HG02840 (cell line): ENCODE measurements around the gene AFAP1L2.

Experiments
- ATAC-seq: cut with Tn5 transposase; IDR thresholded peaks from one replicate; pipeline ENCODE4 v1.9.1; 2021; ENCODE audit warnings: mild to moderate bottlenecking, moderate library complexity, moderate number of reproducible peaks; ENCODE audit not compliant: unreplicated experiment, low FRiP score

The AFAP1L2 gene

DNA sequence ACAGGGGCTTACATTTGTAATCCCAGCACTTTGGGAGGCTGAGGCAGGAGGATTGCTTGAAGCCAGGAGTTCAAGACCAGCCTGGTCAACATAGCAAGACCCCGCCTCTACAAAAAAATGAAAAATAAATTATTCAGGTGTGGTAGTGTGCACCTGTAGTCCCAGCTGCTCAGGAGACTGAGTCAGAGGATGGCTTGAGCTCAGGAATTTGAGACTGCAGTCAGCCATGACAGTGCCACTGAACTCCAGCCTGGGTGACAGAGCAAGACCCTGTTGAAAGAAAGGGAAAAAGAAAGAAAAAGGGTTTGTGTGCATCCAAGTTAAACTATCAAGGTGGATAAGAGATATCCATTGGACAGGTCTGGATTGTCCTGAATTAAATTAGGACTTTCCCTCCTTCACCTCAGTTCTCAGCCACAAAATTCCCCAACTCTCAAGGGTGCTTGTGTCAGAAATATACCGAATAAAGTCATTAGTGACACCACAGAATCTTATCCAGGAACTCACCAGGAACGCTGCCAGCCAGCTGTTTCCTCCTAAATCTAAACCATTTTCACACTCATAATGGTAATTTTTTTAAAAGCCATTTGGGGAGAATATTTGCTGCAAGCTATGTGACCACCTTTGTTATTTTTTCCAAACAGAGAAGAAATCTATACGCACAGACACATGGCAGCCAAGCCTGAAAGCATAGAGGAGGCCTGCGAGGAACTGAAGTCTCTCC lies 12.0 kb downstream of the AFAP1L2 start:
- ATAC-seq, result no peak

DNA sequence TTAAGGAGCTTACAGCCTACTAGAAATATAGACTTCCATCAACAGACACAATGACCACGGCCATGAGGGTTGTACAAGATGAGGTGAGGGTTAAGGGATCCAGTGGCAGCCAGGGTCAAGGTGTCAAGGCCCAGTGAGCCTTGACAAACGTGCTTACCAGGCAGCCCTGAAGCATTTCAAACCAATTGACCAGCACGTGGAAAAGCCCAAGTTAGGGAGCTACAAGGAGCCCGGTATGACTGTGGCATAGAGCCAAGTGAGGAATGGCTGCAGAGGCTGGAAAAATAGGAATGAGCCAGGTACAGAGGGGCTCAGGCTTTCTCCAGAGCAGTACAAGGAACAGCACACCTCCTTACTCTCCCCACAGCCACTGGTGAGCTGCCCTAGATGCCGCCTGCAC lies 12.7 kb downstream of the AFAP1L2 start:
- no peak for ATAC-seq

DNA sequence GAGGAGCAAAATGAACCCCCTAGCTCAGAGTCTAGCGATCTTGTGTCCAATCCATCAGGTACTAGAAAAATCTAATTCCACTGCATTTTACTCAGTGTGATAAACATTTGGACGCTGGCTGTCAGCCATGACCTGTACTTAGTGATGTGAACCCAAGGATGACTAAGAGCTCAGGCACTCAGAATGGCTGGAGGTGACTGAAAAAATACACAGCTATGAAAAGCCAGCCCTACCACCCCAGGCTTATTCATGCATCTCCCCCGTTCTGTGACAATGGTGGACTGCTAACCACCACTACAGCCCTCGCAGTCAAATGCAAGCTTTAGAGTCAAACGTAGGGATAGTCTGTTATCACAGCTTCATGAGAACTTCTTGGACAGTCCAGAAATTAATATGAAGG lies 14.9 kb downstream of the AFAP1L2 start:
- ATAC-seq, result no peak

DNA sequence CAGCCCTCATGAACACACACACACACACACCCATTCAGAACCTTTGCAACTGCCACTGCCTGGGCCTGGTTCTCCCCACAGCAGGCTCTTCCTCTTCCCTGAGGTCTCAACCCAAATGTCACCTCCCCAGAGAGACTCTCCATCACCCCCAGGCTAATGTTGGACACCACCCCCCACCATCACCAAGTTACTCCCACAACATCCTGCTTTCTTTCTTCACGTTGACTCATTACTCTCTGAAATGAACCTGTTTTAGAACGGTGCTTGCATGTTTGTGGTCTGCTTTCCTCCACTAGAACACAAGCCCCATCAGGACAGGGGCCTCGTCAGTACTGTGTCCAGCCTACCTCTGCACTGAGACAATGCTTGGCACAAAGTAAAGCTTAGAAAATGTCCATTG lies 16.0 kb downstream of the AFAP1L2 start:
- ATAC-seq, result no peak

DNA sequence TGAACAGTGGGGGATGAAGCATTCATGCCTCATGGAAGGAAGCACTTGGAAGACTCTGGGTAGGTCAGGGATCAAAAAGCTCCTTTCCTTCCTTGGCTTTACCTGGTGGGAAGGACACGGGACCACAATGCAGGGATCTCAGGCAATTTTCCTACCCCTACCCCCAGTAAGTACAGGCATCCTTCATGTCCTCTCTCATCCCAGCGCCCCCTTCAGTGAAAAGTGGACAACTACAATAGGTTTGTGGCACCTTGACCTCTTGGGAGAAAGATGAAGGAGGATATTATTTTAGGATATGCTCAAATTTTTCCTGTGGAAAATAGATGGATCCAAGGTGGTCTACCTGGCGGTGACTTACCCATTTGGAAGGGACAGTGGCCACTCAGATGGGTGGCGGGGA lies 16.5 kb downstream of the AFAP1L2 start:
- ATAC-seq, result no peak

DNA sequence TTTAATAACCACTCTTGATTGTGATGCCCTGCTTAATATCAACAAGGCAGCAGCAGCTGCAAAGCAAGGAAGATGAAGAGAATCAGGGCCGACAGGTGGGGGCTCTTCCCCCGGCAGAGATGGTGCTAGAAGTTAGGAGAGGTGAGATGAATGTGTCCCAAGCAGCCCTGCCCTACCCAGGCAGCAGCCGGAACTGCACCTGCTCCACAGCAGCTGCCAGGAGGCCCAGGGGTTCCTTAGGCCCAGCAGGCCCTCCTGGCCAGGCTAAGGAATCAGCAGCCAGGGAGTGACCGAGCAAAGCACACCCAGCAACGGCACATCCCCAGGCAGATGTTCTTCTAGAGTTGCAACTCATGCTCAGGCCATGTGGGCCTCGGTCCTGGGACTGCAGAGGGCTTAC lies 17.9 kb downstream of the AFAP1L2 start:
- no peak for ATAC-seq

DNA sequence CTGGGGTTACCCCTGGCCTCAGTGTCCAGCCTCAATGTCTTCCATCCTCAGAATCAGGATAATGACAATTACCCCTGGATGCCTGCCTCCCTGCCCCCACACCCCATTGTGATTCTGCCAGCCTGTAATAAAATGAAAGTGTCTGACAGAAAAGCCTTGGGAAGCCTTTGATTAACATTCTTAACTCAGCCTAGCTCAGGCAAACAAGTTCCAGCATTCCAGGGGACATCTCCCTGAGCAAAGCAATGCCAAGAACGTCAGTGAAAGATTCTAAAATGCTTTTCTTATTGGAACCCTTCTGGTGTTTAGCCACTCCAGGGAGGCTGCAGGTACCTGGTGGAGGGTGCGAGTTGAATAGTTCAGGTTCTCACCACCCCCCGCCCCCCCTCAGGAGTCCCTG lies 18.7 kb downstream of the AFAP1L2 start:
- no peak for ATAC-seq

DNA sequence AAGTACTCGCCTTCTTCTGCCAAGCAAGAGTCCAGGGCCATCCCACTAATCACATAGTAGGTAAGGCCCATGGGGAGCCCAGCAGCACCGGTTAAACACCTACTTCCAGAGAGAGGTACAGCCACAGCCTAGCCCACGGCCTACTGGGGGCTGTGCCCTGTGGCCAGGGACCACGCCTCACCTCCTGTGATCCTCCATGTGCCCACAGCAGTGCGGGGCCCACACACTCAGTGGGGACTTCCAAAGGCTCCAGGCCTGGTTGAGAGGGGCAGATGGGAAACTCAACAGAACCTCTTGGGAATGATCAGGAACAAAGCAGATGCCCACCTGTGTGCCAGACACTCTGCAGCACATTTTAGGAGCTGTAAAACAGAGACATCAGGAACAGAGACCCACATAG lies 19.7 kb downstream of the AFAP1L2 start:
- no peak for ATAC-seq

DNA sequence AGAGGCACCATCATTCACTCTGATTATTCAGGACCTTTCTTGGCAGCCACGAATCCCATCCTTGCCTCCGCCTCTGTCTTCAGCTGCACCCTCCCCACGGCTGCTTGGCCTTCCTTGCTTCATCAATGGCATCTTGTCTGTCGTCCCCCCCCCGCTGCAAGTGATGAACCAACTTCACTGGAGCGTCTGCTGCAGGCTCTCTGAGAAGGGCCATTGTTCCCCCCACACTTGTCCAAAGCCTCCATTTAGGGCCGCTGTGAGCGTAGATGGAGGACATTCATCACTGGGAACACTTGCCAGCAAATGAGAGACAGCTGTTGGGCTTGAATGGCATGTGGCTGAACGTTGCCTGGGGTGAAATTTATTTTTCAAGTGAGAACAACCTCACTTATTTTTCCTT lies 20.1 kb downstream of the AFAP1L2 start:
- ATAC-seq, result no peak

DNA sequence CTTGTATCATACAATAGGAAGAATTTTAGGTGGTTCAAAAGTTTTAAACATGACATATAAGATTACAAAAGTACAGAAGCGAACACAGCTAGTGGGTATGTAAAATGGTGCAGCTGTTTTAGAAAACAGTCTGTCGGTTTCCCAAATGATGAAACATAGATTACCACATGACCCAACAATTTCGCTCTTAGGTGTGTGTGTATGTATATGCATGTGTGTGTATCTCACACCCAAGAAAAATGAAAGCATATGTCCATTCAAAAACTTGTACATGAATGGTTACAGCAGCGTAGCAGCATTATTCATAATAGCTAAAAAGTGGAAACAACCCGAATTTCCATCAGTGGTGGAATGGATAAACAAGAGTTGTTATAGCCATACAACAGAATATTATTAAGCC lies 23.5 kb downstream of the AFAP1L2 start:
- no peak for ATAC-seq

DNA sequence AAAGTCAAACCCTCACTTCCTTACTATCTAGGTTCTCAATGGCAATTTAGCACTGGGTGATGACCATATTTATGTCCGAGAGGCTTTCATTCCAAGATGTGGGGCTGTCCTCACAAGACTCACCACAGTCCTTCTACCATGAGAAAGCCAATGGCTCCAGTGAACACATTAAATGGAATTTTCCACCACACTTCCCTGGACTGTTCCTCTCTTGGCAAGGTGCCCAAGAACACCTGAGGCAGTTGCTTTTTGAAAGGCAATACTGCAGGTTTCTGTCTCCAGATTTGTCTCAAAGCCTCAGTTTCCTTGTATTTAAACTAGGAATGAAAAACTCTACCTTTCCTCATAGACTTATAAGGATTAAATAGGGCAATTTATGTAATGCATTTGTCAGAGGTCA lies 24.2 kb downstream of the AFAP1L2 start:
- no peak for ATAC-seq

DNA sequence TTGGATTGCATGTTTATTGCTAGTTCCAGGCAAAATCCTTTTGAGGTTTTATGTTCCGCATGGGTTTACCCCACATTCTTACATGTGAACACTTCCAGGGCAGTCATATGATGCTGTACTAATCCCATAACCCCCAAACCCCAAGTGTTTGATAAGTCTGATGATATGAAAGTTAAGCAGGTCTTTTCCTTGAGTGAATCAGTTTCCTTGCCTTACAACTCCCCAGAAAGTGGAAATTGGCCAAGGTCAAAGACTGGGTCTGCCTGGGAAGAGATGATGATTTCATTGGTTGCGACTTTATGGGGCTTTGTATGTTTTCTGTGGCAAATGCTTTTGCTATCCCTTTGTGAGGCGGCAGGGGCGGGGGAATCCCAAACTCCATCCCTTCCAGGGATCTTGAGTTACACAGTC lies 24.7 kb downstream of the AFAP1L2 start:
- ATAC-seq, result no peak

DNA sequence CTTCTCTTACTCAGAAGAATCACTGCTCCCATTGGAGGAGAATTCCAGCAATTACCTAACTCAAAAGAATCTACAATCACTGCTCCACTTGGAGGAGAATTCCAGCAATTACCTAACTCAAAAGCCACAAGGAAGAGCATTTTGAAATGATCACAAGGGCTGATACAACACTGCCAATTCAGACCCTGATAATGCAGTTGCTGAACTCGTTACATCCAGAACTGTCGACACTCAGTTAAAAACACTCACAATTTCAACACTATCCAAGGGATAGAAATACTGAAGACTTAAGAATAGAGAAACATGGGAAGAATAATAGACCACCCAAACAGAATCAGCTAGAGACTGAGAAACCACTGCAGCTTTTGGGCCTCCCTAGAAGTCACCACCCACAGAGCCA lies 27.8 kb downstream of the AFAP1L2 start:
- no peak for ATAC-seq

DNA sequence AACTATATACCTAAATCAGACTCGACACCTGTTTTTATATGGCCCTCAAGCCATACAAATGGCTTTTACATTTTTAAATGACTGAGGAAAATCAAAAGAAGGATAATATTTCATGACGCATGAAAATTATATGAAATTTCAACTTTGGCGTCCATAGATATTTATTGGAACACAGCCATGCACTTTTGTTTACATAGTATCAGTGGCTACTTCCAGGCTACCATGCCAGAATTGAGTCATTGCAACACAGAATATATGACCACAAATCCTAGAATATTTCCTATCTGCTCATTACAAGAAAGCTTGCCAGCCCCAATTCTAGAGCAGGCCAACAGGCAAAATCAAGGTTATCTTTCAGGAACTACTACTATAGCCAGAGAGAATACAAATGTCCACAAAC lies 29.3 kb downstream of the AFAP1L2 start:
- ATAC-seq, result no peak

DNA sequence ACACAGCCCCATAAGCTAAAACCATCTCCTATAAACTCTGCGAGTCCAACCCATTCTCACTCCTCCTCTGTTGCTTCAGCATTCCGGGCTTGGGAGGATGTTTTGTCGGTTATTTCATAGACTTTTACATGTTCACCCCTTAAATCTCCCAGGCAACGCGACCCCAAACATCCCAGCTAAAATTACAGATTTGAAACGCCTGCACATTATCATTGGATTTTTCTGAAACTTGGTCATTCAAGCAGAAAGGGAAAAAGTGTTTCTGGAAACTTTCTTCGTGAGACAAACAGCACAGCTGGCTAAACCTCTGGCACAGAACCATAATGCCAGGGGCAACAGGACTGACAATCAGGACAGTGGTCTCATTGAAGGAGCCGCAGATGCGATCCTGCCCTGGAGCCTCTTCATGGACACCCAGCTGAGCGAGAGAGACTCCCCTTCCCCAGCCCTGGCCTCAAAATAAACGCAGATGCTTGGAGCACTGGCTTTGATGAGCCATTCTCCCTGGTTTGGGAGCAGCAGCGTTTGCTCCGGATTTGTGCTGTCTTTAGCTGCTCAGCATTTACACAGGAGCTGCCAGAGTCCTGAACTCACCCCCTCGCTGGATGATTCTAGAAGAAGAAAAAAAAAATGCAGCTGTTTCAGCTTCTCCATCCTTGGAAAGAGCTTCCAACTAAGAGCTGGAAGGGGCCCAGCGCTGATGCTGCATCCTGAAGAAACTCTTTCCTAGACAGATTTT lies 30.1 kb downstream of the AFAP1L2 start:
- no peak for ATAC-seq

DNA sequence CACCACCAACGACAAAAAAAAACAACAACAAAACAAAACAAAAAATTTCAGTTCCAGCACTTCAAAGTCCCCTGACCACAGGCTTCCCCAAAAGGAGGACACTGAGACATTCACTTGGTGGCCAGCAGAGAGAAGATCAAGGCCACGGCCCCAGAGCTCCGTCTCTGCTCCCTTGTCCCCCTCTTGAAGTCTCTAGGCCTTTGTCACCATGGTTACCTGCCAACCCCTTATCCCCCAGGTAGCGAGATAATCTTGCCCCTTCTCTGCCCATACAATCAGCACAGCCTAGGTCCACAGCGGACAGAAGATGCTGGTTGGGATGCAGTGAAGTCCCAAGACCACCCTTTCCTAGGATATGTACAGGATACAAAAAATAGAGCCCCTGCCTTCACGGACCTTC lies 30.7 kb downstream of the AFAP1L2 start:
- ATAC-seq, result no peak

DNA sequence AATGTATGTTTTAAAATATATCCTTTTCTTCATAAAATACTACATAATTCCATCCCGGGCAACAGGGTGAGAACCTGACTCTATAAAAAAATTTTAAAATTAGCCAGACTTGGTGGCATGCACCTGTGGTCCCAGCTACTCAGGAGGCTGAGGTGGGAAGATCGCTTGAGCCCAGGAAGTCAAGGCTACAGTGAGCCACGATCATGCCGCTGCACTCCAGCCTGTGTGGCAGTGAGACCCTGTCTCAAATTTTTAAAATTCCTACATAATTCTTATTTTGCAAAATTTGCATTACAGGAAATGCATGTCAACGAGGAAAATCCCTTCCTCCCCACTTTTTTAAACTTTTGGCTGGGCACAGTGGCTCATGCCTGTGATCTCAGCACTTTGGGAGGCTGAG lies 31.3 kb downstream of the AFAP1L2 start:
- ATAC-seq, result no peak

DNA sequence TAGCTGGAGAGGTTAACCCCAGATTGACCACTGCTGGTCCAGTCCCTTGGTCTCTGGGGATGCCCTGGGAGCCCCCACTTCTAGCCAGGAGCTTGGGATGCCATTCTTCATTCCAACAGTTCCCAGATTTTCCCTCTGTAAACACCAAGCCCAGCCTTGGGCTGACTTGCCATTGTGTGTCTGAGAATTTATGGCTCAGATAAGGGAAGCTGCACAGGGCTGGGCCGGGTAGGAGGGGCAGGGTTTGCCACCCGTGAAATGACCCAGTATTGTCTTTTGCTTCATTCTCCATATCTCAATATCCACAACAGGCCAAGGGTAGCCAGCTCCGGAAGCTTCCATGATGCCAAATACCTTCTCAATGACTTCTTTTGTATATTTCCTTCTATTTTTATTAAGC lies 32.1 kb downstream of the AFAP1L2 start:
- ATAC-seq, result no peak

DNA sequence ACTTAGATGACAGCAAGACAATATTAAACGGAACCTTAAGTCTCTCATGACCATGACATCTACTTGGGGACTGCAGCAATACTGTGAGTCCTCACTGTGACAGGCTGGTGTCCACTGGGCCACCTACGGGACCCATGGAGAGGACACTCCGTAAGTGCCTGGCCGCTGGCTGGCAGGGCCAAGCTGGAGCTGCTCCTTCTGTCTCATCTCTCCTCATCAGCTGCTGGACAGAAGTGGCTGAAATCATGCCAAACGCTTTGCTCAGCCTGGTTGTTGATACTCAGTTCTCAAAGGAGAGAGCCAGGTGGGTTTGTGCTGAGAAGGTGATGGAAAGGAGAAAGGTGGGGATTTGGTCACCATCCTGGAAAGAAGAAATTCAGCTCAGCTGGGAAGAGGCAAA lies 33.3 kb downstream of the AFAP1L2 start:
- no peak for ATAC-seq

DNA sequence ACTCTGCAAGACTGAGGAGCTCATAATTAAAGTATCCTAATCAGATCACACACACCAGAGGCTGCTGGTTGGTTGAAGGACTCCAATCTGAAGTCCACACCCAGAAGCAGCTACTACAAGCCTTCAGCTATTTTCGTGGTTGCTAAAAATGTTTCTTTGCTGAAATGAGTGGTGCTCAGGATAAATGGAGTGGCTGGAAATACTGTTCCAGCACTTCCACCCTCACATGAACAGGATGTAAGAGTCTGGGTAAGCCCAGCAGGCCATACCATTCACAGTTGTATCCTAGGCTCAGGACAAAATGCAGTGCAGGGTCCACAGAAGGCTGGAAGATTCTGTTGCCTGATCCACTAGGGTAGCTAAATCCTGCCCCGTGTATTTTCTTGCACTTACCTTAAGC lies 34.1 kb downstream of the AFAP1L2 start:
- ATAC-seq, result no peak

DNA sequence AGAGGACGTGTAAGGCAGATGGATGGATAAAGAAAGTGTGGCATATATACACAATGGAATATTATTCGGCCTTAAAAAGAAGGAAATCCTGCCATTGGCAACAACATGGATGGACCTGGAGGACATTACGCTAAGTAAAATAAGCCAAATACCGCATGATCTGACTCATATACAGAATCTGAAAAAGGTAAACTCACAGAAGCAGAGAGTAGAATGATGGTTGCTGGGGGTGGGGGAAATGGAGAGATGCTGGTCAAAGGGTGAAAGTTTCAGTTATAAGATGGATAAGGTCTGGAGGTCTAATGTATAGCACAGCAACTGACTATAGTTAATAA lies 36.3 kb downstream of the AFAP1L2 start:
- no peak for ATAC-seq

DNA sequence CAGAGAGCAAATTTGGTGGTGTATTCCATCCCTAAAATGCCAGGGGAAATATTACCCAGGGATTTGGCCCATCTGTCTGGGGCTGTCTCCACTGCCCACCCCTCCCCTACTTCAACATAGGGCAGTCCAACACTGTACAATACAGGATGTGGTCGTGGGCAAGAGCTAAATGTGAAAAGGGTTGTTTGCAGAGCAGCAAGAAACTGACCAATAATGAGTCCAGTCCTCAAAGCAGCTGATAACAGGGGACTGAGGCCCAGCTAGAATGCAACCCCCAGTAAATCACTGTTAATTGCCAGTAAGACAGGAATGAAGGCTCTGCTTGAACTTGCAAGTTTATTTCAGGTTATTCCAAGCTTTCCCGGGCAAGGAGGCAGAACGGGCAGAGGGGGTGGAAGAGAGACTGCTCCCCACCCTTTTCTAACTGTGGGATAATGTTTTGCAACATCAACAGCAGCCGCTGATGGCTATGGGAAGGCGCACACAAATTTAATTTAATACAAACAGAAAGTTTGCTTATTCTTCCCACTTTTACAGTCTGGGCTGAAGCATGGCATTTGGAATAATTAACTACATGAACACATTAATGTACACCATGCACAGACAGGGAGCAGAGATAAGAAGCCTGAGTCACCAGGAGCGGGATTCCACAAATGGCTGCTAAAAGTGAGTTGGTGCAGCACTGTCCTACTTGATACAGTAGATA lies 36.8 kb downstream of the AFAP1L2 start:
- ATAC-seq, result no peak
